Measurements from ENCODE around the gene STARD3. TPM values are rescaled to one million over a fixed set of nuclear protein-coding genes. Genes with fewer than 3 reads are reported as not detected.

Gene STARD3
- total and polyA plus RNA-seq, 2 of the 13 experiments (the other 11 are each of a cell fraction or from before 2014, with no cell fraction given): 34.6 to 100 TPM

DNA sequence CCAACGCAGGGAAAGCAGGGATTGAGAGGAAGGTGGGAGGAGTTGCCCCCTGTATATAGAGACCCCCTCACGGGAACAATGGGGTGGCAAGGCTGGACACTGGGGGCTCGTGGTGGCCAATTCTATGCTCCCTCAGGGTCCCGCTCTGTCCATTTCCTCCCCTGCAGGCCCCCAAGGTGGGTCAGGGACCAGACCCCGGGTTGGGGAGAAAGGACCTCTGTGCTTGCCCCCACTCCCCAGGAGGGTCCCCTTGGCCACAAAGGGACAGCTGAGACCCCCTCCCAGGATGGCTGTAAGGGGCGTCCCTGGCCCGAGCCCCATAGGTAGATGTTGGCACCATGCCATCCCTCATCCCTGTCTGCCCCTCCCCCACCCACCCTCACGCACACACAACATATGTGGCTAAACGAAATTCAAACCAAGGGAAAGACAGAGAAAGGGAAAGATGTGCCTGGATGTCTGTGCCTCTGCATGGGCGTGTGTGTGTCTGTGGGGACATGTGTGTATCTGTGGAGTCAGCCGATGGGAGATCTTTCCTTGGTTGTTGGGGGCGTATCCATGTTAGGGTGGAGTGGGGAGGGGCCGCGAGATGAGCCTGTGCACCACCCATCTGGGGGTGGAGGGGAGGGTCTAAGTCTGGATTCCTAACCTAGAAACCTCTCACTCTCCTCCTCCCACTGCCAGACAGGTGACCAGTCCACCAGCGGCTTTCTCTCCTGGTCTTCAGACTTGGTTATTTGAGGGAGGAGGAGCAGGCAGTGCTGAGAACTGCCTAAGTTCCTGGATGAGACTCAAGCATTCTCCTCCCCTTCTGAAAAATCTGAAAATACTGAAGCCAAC, 28.6 kb upstream of the STARD3 start (continued):
- TF ChIP-seq, protein P1, sequence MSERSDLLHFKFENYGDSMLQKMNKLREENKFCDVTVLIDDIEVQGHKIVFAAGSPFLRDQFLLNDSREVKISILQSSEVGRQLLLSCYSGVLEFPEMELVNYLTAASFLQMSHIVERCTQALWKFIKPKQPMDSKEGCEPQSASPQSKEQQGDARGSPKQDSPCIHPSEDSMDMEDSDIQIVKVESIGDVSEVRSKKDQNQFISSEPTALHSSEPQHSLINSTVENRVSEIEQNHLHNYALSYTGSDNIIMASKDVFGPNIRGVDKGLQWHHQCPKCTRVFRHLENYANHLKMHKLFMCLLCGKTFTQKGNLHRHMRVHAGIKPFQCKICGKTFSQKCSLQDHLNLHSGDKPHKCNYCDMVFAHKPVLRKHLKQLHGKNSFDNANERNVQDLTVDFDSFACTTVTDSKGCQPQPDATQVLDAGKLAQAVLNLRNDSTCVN (CRISPR knock-in tag; IDR thresholded peaks at IDR 0.05; ENCODE audit: borderline replicate concordance): no peak
- TF ChIP-seq, protein P2, sequence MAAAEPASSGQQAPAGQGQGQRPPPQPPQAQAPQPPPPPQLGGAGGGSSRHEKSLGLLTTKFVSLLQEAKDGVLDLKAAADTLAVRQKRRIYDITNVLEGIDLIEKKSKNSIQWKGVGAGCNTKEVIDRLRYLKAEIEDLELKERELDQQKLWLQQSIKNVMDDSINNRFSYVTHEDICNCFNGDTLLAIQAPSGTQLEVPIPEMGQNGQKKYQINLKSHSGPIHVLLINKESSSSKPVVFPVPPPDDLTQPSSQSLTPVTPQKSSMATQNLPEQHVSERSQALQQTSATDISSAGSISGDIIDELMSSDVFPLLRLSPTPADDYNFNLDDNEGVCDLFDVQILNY (CRISPR knock-in tag; conservative IDR thresholded peaks at IDR 0.05): no peak
- TF ChIP-seq ZKSCAN8 (CRISPR knock-in tag; IDR thresholded peaks at IDR 0.05; ENCODE audit: borderline replicate concordance) (no peak), ZFY (CRISPR knock-in tag; IDR thresholded peaks at IDR 0.05) (no peak), HDAC6 (IDR thresholded peaks at IDR 0.05; ENCODE audit: low read depth, low read length) (no peak), SMAD1 (CRISPR knock-in tag; IDR thresholded peaks at IDR 0.05; ENCODE audit: borderline replicate concordance, low read depth) (no peak), THAP7 (CRISPR knock-in tag; IDR thresholded peaks at IDR 0.05) (no peak), ZNF589 (CRISPR knock-in tag; conservative IDR thresholded peaks at IDR 0.05) (no peak)
- TF ChIP-seq, protein P3, sequence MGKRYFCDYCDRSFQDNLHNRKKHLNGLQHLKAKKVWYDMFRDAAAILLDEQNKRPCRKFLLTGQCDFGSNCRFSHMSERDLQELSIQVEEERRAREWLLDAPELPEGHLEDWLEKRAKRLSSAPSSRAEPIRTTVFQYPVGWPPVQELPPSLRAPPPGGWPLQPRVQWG (CRISPR knock-in tag; IDR thresholded peaks at IDR 0.05; ENCODE audit: borderline replicate concordance, low read depth): no peak

Measured in HepG2 (cell line).